SKM-1 treated with dmso at 0.1 percent for 144 hours (cell line): ENCODE data around the gene CLSTN2.

Experiments
- DNase-seq: peaks from one replicate; lab custom pipeline; 2025; ENCODE audit not compliant: unreplicated experiment; lab: John Stamatoyannopoulos, UW

The CLSTN2 gene

GRCh38 chr3:140270329-140270728, 335.3 kb downstream of the CLSTN2 start:
- DNase-seq, result no peak

- no peak for DNase-seq
These were observed 338.7 kb downstream of the CLSTN2 start for GRCh38 chr3:140273542-140274195.

GRCh38 chr3:140274429-140274828, 339.4 kb downstream of the CLSTN2 start:
- DNase-seq, result no peak

- DNase-seq, result no peak
These were observed 341.7 kb downstream of the CLSTN2 start for GRCh38 chr3:140276703-140277102.

- DNase-seq, result no peak
These were observed 342.9 kb downstream of the CLSTN2 start for GRCh38 chr3:140277886-140278285.

GRCh38 chr3:140284372-140284771, 349.4 kb downstream of the CLSTN2 start:
- no peak for DNase-seq

- DNase-seq, result no peak
These were observed 350.4 kb downstream of the CLSTN2 start for GRCh38 chr3:140285380-140285779.

- no peak for DNase-seq
These were observed 353.6 kb downstream of the CLSTN2 start for GRCh38 chr3:140288595-140288994.

- DNase-seq, result no peak
These were observed 355.1 kb downstream of the CLSTN2 start for GRCh38 chr3:140290105-140290504.

- DNase-seq, result no peak
These were observed 357.2 kb downstream of the CLSTN2 start for GRCh38 chr3:140292170-140292569.

- DNase-seq, result no peak
These were observed 357.7 kb downstream of the CLSTN2 start for GRCh38 chr3:140292684-140293083.

- no peak for DNase-seq
These were observed 359.1 kb downstream of the CLSTN2 start for GRCh38 chr3:140294058-140294457.

- no peak for DNase-seq
These were observed 361.9 kb downstream of the CLSTN2 start for GRCh38 chr3:140296796-140297352.

- no peak for DNase-seq
These were observed 363.1 kb downstream of the CLSTN2 start for GRCh38 chr3:140298043-140298442.

GRCh38 chr3:140298569-140299070, 363.6 kb downstream of the CLSTN2 start:
- DNase-seq, result no peak

GRCh38 chr3:140303875-140304274, 368.9 kb downstream of the CLSTN2 start:
- DNase-seq, result no peak

- DNase-seq, result no peak
These were observed 373.6 kb downstream of the CLSTN2 start for GRCh38 chr3:140308535-140308934.

GRCh38 chr3:140311428-140311827, 376.4 kb downstream of the CLSTN2 start:
- no peak for DNase-seq

GRCh38 chr3:140315955-140316354, 381.0 kb downstream of the CLSTN2 start:
- DNase-seq, result no peak

- DNase-seq, result no peak
These were observed 381.5 kb downstream of the CLSTN2 start for GRCh38 chr3:140316466-140316865.

- no peak for DNase-seq
These were observed 381.9 kb downstream of the CLSTN2 start for GRCh38 chr3:140316868-140317400.

GRCh38 chr3:140319739-140320138, 384.8 kb downstream of the CLSTN2 start:
- no peak for DNase-seq

GRCh38 chr3:140323561-140323960, 388.6 kb downstream of the CLSTN2 start:
- DNase-seq, result no peak
